Activated naive CD4-positive, alpha-beta T cell (primary cell): ENCODE measurements around the gene ADAM29.
"Not testable (repeated sequence)": the region's sequence is repeated elsewhere in the genome, so short reads cannot be mapped to it uniquely, and the experiment has no call there.

Source experiments
- DNase-seq, 4 experiments: peaks; one replicate each; lab custom pipeline; 2025; lab: John Stamatoyannopoulos, UW

ADAM29 gene

DNA sequence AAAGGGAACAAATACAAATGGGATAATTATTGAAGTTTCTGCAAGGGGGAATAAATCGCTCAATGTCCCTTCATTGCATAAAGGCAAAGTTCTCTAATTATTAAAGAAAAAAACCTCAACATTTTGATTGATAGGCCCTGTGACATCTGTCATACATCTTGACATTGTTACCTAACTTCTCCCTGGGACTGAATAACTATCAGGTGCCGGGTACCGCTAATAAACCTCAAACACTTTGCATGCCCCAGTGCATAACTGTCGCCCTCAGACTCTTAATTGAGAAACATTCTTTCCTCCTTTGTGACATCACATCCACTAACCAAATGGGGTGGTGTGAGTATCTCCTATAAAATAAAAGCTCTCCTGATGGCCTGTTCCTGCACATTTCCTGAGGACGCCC lies at the start of gene ADAM29:
Gene ADAM29, plus strand, starts transcription at position 301 of the 400 bp plus-strand sequence. CDS start 57,168 bp downstream, outside the sequence.
- no peak for DNase-seq

- DNase-seq: no peak
Observed at GRCh38 chr4:174869339-174869738, 48.8 kb upstream of the ADAM29 start.

GRCh38 chr4:174870311-174870710 lies 47.8 kb upstream of the ADAM29 start:
- DNase-seq: no peak

DNA sequence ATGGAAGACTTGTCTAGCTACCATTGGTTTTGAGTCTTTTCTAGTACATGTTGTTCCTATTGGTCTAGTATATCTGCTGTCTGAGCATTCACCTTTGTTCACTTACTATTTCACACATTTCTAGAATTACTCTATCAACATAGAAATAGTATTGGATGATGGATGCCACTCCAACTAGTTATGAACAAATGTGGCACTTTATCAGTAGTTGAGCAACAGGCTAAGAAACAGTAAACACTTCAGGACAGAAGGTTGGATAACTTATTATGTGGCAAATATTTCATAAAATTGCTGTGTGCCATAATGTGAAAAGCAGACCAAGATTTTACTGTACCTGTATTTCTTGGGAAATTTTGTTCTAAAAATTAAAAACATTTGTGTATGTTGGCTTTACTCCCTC lies 46.8 kb upstream of the ADAM29 start:
- DNase-seq: no peak

GRCh38 chr4:174873146-174873545 lies 45.0 kb upstream of the ADAM29 start:
- not testable (repeated sequence) for DNase-seq

- no peak for DNase-seq
Observed at GRCh38 chr4:174873931-174874330, 44.2 kb upstream of the ADAM29 start.

DNA sequence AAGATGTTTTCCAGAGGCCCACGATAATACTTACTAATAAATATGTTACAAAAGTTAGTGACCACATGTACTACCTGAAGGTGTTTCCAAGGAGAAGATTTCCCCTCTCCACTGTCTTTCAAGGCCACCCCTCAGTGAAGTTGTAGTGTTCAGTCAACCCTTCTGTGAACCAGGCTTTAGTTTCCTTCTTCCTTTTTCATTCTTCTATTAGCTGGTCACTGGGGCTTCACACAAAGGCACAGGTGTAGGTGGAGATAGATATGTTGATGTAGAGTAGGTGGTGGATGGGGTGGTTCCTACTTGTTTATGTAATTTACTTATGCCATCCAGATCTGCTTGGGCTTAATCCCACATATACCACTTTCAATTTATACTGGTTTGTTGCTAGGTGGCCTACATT lies 43.3 kb upstream of the ADAM29 start:
- DNase-seq: no peak

- no peak for DNase-seq
Observed at GRCh38 chr4:174880001-174880400, 38.2 kb upstream of the ADAM29 start.

DNA sequence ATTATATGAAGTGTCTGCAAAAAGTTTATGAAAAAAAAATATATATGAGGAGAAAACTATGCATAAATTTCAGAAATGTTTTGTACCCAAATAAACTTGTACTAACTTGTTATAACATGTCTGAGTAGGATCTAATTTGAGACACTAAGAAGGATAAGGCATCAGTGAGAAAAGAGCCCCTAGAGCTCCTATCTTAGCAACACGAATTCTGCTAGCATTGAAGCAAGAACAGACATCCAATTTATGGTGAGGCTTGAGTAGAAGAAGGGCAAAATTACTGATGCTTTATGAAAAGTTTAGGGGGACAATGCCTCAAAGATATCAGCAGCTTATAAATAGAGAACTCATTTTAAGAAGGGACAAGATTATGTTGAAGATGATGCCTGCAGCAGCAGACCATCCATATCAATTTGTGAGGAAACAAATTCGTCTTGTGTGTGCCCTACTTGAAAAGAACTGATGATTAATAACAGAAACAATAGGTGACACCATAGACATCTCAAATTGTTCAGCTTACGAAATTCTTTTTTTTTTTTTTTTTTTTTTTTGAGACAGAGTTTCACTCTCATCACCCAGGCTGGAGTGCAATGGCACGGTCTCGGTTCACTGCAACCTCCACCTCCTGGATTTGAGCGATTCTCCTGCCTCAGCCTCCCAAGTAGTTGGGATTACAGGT lies 35.7 kb upstream of the ADAM29 start:
- no peak for DNase-seq

DNA sequence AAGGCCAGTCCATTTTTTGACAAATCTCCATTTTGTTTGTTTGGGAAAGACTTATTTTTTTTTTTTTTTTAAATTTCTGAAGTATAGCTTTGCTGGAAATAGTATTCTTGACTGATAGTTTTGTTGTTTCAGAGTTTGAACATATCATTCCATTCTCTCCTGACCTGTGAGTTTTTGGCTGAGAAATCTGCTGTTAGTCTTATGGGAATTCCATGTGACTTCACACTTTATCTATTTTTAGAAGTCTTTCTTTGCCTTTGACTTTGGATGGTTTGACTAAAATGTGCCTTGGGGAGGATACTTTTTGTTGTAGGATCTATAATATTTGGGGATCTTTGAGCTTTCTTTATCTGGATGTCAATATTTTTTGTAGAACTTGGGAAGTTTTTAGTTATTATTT lies 10.7 kb upstream of the ADAM29 start:
- no peak for DNase-seq

DNA sequence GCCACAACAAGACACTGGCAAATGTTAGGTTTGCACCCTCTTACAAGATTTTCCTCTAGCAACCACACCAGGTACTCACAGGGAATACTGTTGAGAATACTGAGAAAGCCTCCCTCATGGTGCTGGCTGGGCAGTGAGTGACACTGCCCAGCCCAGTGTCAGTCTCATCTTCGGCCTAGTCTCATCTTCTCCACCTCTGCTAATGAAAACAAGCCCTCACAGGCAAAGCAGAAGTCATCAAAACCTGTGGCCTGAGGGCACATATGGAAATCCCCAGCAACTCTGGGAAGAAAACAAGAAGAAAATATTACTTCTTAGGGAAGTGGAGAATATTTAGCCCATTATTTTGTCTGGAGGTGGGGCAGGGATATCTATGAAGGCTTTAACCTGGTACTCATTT lies 7.9 kb upstream of the ADAM29 start:
- no peak for DNase-seq

DNA sequence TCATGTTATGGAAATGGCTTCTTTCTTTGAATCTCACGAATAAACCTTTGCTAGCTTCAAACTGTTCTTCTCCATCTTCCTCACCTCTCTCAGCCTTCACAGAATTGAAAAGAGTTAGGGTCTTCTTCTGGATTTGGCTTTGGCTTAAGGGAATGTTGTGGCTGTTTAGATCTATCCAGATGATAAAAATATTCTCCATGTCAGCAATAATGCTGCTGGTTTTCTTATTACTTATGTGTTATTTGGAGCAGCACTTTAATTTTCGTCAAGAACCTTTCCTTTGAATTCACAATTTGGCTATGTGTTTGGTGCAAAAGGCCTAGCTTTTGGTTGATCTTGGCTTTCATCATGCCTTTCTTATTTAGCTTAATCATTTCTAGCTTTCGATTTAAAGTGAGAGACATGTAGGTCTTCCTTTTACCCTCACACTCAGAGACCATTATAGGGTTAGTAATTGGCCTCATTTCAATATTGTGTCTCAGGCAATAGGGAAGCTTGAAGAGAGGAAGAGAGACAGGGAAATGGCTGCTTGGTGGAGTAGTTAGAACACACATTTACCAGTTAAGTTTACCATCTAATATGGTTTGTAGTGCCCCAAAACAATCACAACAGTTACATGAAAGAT lies 5.1 kb upstream of the ADAM29 start:
- DNase-seq: no peak

GRCh38 chr4:174919886-174920423 lies 1.8 kb downstream of the ADAM29 start:
- DNase-seq: no peak

GRCh38 chr4:174926958-174927357 lies 8.8 kb downstream of the ADAM29 start:
- DNase-seq: no peak

GRCh38 chr4:174928174-174928573 lies 10.0 kb downstream of the ADAM29 start:
- no peak for DNase-seq

- DNase-seq: no peak
Observed at GRCh38 chr4:174928575-174929253, 10.6 kb downstream of the ADAM29 start.

- DNase-seq: no peak
Observed at GRCh38 chr4:174929346-174929745, 11.2 kb downstream of the ADAM29 start.

DNA sequence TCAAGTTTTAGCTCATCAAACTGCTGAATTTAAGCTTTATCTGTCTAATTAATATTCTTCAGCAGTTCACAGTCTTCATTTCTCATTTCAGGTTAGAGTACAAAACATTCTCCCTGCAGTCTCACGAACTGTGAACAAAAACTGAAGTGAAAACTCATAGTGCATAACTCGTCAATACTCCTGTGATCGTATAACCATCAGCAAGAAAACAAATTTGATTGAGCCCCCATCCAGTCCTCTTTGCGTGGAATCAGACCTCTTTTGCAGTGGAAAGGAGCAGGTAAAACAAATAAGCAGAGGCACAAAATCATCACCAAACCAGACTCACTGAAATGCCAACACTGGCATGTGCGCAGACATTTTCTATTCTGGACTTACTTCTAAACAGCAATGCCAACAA lies 12.7 kb downstream of the ADAM29 start:
- no peak for DNase-seq

DNA sequence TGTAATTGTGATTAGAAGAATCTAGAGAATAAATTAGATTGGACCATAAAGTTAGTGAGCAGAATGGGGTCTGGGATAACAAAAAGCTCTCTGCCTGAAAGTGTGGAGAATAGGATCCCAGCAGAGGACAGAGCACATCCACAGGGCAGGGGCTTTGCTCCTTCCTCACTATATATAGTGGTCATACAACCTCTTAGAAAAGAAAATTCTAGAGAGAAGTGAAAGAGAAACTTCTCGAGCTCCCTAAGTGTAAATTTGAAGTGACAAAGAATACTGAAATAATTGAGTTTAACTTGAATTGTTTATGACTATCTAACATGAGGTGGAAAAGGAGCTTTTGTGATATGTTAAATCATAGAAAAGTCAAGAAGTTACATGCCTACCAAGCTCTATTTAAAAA lies 14.9 kb downstream of the ADAM29 start:
- DNase-seq: no peak

DNA sequence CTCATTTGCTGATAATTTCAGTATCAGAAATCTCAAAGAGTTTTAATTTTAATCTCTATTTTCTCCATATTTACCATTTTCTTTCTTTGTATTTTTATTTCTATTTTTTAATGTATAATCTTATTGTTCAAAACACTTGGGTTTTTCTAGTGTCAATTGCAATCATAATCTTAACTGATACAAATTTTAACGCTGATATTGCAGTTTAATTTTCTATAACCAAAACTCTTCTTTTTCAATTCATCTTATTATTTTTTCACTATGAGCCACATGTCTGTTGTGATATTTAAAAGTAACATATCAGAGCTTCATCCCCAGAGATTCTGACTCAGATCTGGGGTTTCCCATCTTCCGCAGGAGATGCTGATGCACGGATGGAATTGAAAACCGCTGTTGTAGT lies 16.2 kb downstream of the ADAM29 start:
- DNase-seq: no peak

GRCh38 chr4:174935607-174936006 lies 17.4 kb downstream of the ADAM29 start:
- DNase-seq: no peak

- DNase-seq: no peak
Observed at GRCh38 chr4:174940002-174940401, 21.8 kb downstream of the ADAM29 start.

- no peak for DNase-seq
Observed at GRCh38 chr4:174946246-174946645, 28.1 kb downstream of the ADAM29 start.
